HL-60 (cell line): Measurements from ENCODE around the gene RAB1A.

ENCODE experiments used
- DNase-seq, 2 experiments: peaks; one replicate each; pipeline ENCODE4 v3.0.0-alpha.2; 2010 to 2020; ENCODE audit warnings: low read depth in 1 of 2, low spot score in 1 of 2
- H3K27ac ChIP-seq: fragments of 250-450 bp; sonication (Bioruptor Pico); replicated peaks from 2 replicates; pipeline ENCODE4 v1.5.1; 2020; ENCODE audit warnings: mild to moderate bottlenecking, moderate library complexity
- H3K27me3 ChIP-seq: fragments of 250-450 bp; sonication (Bioruptor Pico); 2 replicates; pipeline ENCODE4 v1.5.1; 2021; ENCODE audit warnings: mild to moderate bottlenecking, moderate library complexity; ENCODE audit not compliant: insufficient read depth, poor library complexity, severe bottlenecking
- H3K4me3 ChIP-seq: replicated peaks from 2 replicates; pipeline ENCODE4 v1.5.1; 2011; ENCODE audit warnings: mild to moderate bottlenecking, control low read depth, low read length; ENCODE audit not compliant: insufficient read depth
- GABPA ChIP-seq: IDR thresholded peaks from 2 replicates; pipeline ENCODE4 v1.6.1; 2012; ENCODE audit warnings: low read depth
- POLR2AphosphoS5 ChIP-seq: IDR thresholded peaks from 2 replicates; pipeline ENCODE4 v1.6.1; 2012; ENCODE audit warnings: low read depth
- SPI1 ChIP-seq: IDR thresholded peaks from 2 replicates; pipeline ENCODE4 v1.6.1; 2012; ENCODE audit warnings: low read depth, mild to moderate bottlenecking, borderline replicate concordance
- TF ChIP-seq, protein P1 (sequence below): IDR thresholded peaks from 2 replicates; pipeline ENCODE4 v1.6.1; 2012; ENCODE audit warnings: low read depth; ENCODE audit not compliant: insufficient replicate concordance
- TF ChIP-seq, protein P2 (sequence below): IDR thresholded peaks from one replicate; pipeline ENCODE4 v1.5.1; 2011; ENCODE audit warnings: low read length, control low read depth, inconsistent platforms; ENCODE audit not compliant: insufficient read depth

Gene RAB1A

GRCh38 chr2:65112633-65113032 is 17.3 kb downstream of the RAB1A start:
- no peak for DNase-seq
- Histone ChIP-seq H3K4me3 (no peak overlapping the region), H3K27ac (no peak overlapping the region), H3K27me3 (no peaks in the 10 kb centered on the region)
- no peak for TF ChIP-seq SPI1
- TF ChIP-seq POLR2AphosphoS5, result no peak
- TF ChIP-seq, protein P1, sequence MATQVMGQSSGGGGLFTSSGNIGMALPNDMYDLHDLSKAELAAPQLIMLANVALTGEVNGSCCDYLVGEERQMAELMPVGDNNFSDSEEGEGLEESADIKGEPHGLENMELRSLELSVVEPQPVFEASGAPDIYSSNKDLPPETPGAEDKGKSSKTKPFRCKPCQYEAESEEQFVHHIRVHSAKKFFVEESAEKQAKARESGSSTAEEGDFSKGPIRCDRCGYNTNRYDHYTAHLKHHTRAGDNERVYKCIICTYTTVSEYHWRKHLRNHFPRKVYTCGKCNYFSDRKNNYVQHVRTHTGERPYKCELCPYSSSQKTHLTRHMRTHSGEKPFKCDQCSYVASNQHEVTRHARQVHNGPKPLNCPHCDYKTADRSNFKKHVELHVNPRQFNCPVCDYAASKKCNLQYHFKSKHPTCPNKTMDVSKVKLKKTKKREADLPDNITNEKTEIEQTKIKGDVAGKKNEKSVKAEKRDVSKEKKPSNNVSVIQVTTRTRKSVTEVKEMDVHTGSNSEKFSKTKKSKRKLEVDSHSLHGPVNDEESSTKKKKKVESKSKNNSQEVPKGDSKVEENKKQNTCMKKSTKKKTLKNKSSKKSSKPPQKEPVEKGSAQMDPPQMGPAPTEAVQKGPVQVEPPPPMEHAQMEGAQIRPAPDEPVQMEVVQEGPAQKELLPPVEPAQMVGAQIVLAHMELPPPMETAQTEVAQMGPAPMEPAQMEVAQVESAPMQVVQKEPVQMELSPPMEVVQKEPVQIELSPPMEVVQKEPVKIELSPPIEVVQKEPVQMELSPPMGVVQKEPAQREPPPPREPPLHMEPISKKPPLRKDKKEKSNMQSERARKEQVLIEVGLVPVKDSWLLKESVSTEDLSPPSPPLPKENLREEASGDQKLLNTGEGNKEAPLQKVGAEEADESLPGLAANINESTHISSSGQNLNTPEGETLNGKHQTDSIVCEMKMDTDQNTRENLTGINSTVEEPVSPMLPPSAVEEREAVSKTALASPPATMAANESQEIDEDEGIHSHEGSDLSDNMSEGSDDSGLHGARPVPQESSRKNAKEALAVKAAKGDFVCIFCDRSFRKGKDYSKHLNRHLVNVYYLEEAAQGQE, result no peak
- TF ChIP-seq, protein P2, sequence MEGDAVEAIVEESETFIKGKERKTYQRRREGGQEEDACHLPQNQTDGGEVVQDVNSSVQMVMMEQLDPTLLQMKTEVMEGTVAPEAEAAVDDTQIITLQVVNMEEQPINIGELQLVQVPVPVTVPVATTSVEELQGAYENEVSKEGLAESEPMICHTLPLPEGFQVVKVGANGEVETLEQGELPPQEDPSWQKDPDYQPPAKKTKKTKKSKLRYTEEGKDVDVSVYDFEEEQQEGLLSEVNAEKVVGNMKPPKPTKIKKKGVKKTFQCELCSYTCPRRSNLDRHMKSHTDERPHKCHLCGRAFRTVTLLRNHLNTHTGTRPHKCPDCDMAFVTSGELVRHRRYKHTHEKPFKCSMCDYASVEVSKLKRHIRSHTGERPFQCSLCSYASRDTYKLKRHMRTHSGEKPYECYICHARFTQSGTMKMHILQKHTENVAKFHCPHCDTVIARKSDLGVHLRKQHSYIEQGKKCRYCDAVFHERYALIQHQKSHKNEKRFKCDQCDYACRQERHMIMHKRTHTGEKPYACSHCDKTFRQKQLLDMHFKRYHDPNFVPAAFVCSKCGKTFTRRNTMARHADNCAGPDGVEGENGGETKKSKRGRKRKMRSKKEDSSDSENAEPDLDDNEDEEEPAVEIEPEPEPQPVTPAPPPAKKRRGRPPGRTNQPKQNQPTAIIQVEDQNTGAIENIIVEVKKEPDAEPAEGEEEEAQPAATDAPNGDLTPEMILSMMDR, result no peak
- TF ChIP-seq GABPA, result no peak

- no peak overlapping the region for H3K27ac ChIP-seq
- no peak for DNase-seq
- no peak overlapping the region for H3K4me3 ChIP-seq
- TF ChIP-seq, protein P2, result no peak
- no peak for TF ChIP-seq GABPA
- no peak for TF ChIP-seq SPI1
- TF ChIP-seq, protein P1, result no peak
- TF ChIP-seq POLR2AphosphoS5, result no peak
- no peaks in the 10 kb centered on the region for H3K27me3 ChIP-seq
These were observed 21.1 kb downstream of the RAB1A start for GRCh38 chr2:65108780-65109179.

GRCh38 chr2:65107530-65107929 is 22.4 kb downstream of the RAB1A start:
- no peak for DNase-seq
- Histone ChIP-seq H3K4me3 (no peak overlapping the region), H3K27me3 (no peaks in the 10 kb centered on the region), H3K27ac (no peak overlapping the region)
- TF ChIP-seq, protein P1, result no peak
- TF ChIP-seq, protein P2, result no peak
- TF ChIP-seq SPI1 (no peak), POLR2AphosphoS5 (no peak), GABPA (no peak)
